IMR-90 (cell line): ENCODE results near the gene KATNB1. TPM values are rescaled to one million over a fixed set of nuclear protein-coding genes. Genes with fewer than 3 reads are reported as not detected.
A peak's percentile ranks its signal among the peaks of the same experiment; 100 is the strongest.

Experiments used
- ATAC-seq: fragments of 200-7000 bp; cut with Tn5 transposase; 2 replicates; pipeline ENCODE4 v1.9.1; 2020; ENCODE audit warnings: low read depth, mild to moderate bottlenecking, moderate library complexity
- BruUV-seq: library from RNA; stranded (reverse); fragments of 400-500 nt; replicated peaks from 2 replicates; lab custom pipeline; 2021; lab: Mats Ljungman, UMichigan
- CTCF ChIA-PET: fragments of 300-600 bp; formaldehyde crosslinking; extraction: SDS; loops from one replicate; lab custom pipeline; 2021; ENCODE audit warnings: antibody characterized with exemption; lab: Yijun Ruan, JAX
- POLR2A ChIA-PET: fragments of 300-600 bp; sonication (Branson Sonifier 250); formaldehyde crosslinking; loops from one replicate; lab custom pipeline; 2022; ENCODE audit warnings: antibody characterized with exemption; ENCODE audit not compliant: unreplicated experiment; lab: Charles Lee
- DNase-seq: peaks from one replicate; pipeline ENCODE4 v3.0.0; 2013
- H2AFZ ChIP-seq: replicated peaks from 2 replicates; pipeline ENCODE3; 2013; ENCODE audit warnings: low read length, mild to moderate bottlenecking; ENCODE audit not compliant: poor library complexity
- H2AK5ac ChIP-seq: 2 replicates; pipeline ENCODE4 v1.6.1; 2013; ENCODE audit warnings: low read depth, low read length, inconsistent platforms
- H2AK9ac ChIP-seq: replicated peaks from 2 replicates; pipeline ENCODE3; 2013; ENCODE audit warnings: mild to moderate bottlenecking, low read depth, low read length, moderate library complexity; ENCODE audit not compliant: poor library complexity
- H2BK120ac ChIP-seq: 2 replicates; pipeline ENCODE4 v1.6.1; 2013; ENCODE audit warnings: low read depth, low read length, inconsistent platforms
- H2BK15ac ChIP-seq: 3 replicates; pipeline ENCODE4 v1.6.1; 2013; ENCODE audit warnings: low read depth, low read length, inconsistent platforms
- H2BK20ac ChIP-seq: 2 replicates; pipeline ENCODE4 v1.6.1; 2013; ENCODE audit warnings: low read depth, mild to moderate bottlenecking, inconsistent platforms, low read length, moderate library complexity
- H2BK5ac ChIP-seq: 2 replicates; pipeline ENCODE4 v1.6.1; 2013; ENCODE audit warnings: mild to moderate bottlenecking, low read depth, low read length, inconsistent platforms; ENCODE audit not compliant: poor library complexity, severe bottlenecking
- H3K14ac ChIP-seq: replicated peaks from 2 replicates; pipeline ENCODE4 v1.6.1; 2013; ENCODE audit warnings: low read depth, low read length, inconsistent platforms
- H3K18ac ChIP-seq: 2 replicates; pipeline ENCODE4 v1.6.1; 2013; ENCODE audit warnings: low read depth, low read length, control low read depth
- H3K23ac ChIP-seq: 2 replicates; pipeline ENCODE4 v1.6.1; 2013; ENCODE audit warnings: low read depth, low read length, inconsistent platforms
- H3K27ac ChIP-seq: 2 replicates; pipeline ENCODE4 v1.5.1; 2013; ENCODE audit warnings: mild to moderate bottlenecking, control low read depth, low read length; ENCODE audit not compliant: insufficient read depth
- H3K27me3 ChIP-seq: 2 replicates; pipeline ENCODE4 v1.6.1; 2013; ENCODE audit warnings: low read length; ENCODE audit not compliant: control insufficient read depth, insufficient read depth
- H3K36me3 ChIP-seq: 2 replicates; pipeline ENCODE4 v1.6.1; 2013; ENCODE audit warnings: low read length, mixed read lengths; ENCODE audit not compliant: control insufficient read depth, insufficient read depth
- H3K4ac ChIP-seq: 2 replicates; pipeline ENCODE4 v1.6.1; 2013; ENCODE audit warnings: low read depth, low read length, inconsistent platforms
- H3K4me1 ChIP-seq: 2 replicates; pipeline ENCODE4 v1.6.1; 2013; ENCODE audit warnings: low read length, mixed read lengths; ENCODE audit not compliant: control insufficient read depth, insufficient read depth
- H3K4me2 ChIP-seq: 2 replicates; pipeline ENCODE4 v1.6.1; 2013; ENCODE audit warnings: low read depth, mild to moderate bottlenecking, control low read depth, low read length, moderate library complexity
- H3K4me3 ChIP-seq: 2 replicates; pipeline ENCODE4 v1.5.1; 2013; ENCODE audit warnings: low read depth, mild to moderate bottlenecking, control low read depth, low read length, moderate library complexity; ENCODE audit not compliant: insufficient read depth
- H3K56ac ChIP-seq: 2 replicates; pipeline ENCODE4 v1.6.1; 2013; ENCODE audit warnings: low read length, inconsistent platforms; ENCODE audit not compliant: insufficient read depth; ENCODE audit errors: extremely low read depth
- H3K79me1 ChIP-seq, 2 experiments: 2 replicates each; pipeline ENCODE4 v1.6.1; 2013; ENCODE audit warnings: low read length in 2 of 2, inconsistent platforms in 1 of 2, low read depth in 1 of 2
- H3K9ac ChIP-seq: 2 replicates; pipeline ENCODE4 v1.6.1; 2013; ENCODE audit warnings: low read depth, low read length, control low read depth
- H3K9me1 ChIP-seq: 2 replicates; pipeline ENCODE4 v1.6.1; 2013; ENCODE audit warnings: low read length, inconsistent platforms; ENCODE audit not compliant: insufficient read depth
- H3K9me3 ChIP-seq: 2 replicates; pipeline ENCODE4 v1.6.1; 2013; ENCODE audit warnings: low read length; ENCODE audit not compliant: control insufficient read depth, insufficient read depth
- H4K20me1 ChIP-seq: 2 replicates; pipeline ENCODE4 v1.6.1; 2013; ENCODE audit warnings: low read length, inconsistent platforms; ENCODE audit not compliant: insufficient read depth
- H4K5ac ChIP-seq: 2 replicates; pipeline ENCODE4 v1.6.1; 2013; ENCODE audit warnings: mild to moderate bottlenecking, low read depth, low read length, control low read depth
- H4K8ac ChIP-seq, 2 experiments: 2 replicates each; pipeline ENCODE4 v1.6.1; 2013; ENCODE audit warnings: low read depth in 2 of 2, low read length in 2 of 2, control low read depth in 1 of 2, inconsistent platforms in 1 of 2
- H4K91ac ChIP-seq: 2 replicates; pipeline ENCODE4 v1.6.1; 2013; ENCODE audit warnings: low read depth, low read length, inconsistent platforms; ENCODE audit not compliant: insufficient read depth
- BHLHE40 ChIP-seq: fragments of 150-350 bp; IDR thresholded peaks from 2 replicates; pipeline ENCODE4 v1.6.1; 2016; ENCODE audit warnings: mild to moderate bottlenecking, low read depth, low read length
- CTCF ChIP-seq: conservative IDR thresholded peaks from 2 replicates; pipeline ENCODE4 v1.5.1; 2012; ENCODE audit warnings: mild to moderate bottlenecking, low read depth, low read length, improper control_type of control experiment
- FOS ChIP-seq: fragments of 150-350 bp; IDR thresholded peaks from 2 replicates; pipeline ENCODE4 v1.6.1; 2016; ENCODE audit warnings: low read depth, low read length
- WGBS, 2 experiments: methylation state at CpG; one replicate each; pipeline versions ENCODE4 v1.1.5 to v1.1.7; 2013; ENCODE audit warnings: missing lambda C conversion rate in 2 of 2; ENCODE audit not compliant: insufficient read length in 1 of 2; ENCODE audit errors: extremely low coverage in 2 of 2; 5-methylcytosine and 5-hydroxymethylcytosine counted together
- dilution Hi-C: fragments of 300-500 bp; cut with HindIII; formaldehyde crosslinking; loops from one replicate; pipeline ENCODE4 v1.14.3; 2018; ENCODE audit warnings: low sequenced_read_pairs; ENCODE audit not compliant: unreplicated experiment
- in situ Hi-C: fragments of 300-500 bp; cut with MboI; formaldehyde crosslinking; loops from 3 replicates; pipeline ENCODE4 v1.14.3; 2019; ENCODE audit warnings: low sequenced_read_pairs, inconsistent platforms, mixed read lengths
- intact Hi-C: fragments of 100-400 bp; cut with micrococcal nuclease; formaldehyde crosslinking; loops from 2 replicates; pipeline ENCODE4 v1.10.0; 2022
- polyA plus RNA-seq, 3 experiments: library from polyadenylated mRNA; depleted of rRNA; stranded (reverse); fragments of >200 nt; gene quantifications; 2 replicates each; pipeline ENCODE4 v1.2.3, GENCODE V29; 2012; ENCODE audit warnings: low replicate concordance in 1 of 3
- total RNA-seq: library from RNA; depleted of rRNA; stranded (reverse); fragments of >200 nt; gene quantifications from 2 replicates; pipeline ENCODE4 v1.2.3, GENCODE V29; 2012

Gene KATNB1
- total and polyA plus RNA-seq, 2 of the 4 experiments (the other 2 are of a cell fraction), result 10.9 to 23.5 TPM

- peaks cover 13% of the 10 kb centered on the region; the same call in 1 of the 2 replicates for H3K9me1 ChIP-seq
- H2AK9ac ChIP-seq, result no peak overlapping the region
- H2BK20ac ChIP-seq, result no peak overlapping the region
- H3K27ac ChIP-seq, result no peak overlapping the region
- intact Hi-C loops (no loop called here), in situ Hi-C loops (no loop called here), dilution Hi-C loops (no loop called here)
- DNase-seq (peak; percentile 43), ATAC-seq (no peak; the same call in 1 of the 2 replicates)
- peaks cover 29% of the 10 kb centered on the region for H3K36me3 ChIP-seq
- peaks cover 20% of the 10 kb centered on the region; the same call in 1 of the 2 replicates for H4K20me1 ChIP-seq
- H3K56ac ChIP-seq, result no peak overlapping the region
- H2BK120ac ChIP-seq, result no peak overlapping the region
- no peaks in the 10 kb centered on the region for H3K9me3 ChIP-seq
- H3K4ac ChIP-seq, result 0 out of 2 replicates have a peak overlapping the region, but pooled peaks have one; percentile 13
- no peak overlapping the region for H4K8ac ChIP-seq
- no peak overlapping the region for H2BK5ac ChIP-seq
- H3K4me1 ChIP-seq, result peaks cover 2% of the 10 kb centered on the region; the same call in 1 of the 2 replicates
- no peak overlapping the region for H3K4me2 ChIP-seq
- H4K91ac ChIP-seq, result no peak overlapping the region
- peak; percentile 66 for TF ChIP-seq BHLHE40
- peak; percentile 8; the same call in 1 of the 2 replicates for TF ChIP-seq FOS
- no peak for TF ChIP-seq CTCF
- no peak overlapping the region for H3K14ac ChIP-seq
- ChIA-PET CTCF (interaction anchor here (0.9 to 1.3 kb wide), 3 partner anchors 9 to 82 kb away, joined by 3 to 4 read pairs (median 4); no protein-coding TSS in a partner anchor), POLR2A (no interaction called here)
- H3K79me1 ChIP-seq, result peaks cover 21 to 63% of the 10 kb centered on the region in 2 experiments
- H3K9ac ChIP-seq, result no peak overlapping the region
- BruUV-seq, result no TSS peak
- no peak overlapping the region for H3K23ac ChIP-seq
- 89% methylated on average over 4 of the region's 10 CpGs; no CpG with 5 or more reads in 1 of the 2 experiments for WGBS, 2 experiments
- H3K27me3 ChIP-seq, result no peaks in the 10 kb centered on the region
- no peak overlapping the region for H3K18ac ChIP-seq
- 0 out of 2 replicates have a peak overlapping the region, but pooled peaks have one; percentile 2 for H2AK5ac ChIP-seq
- H2BK15ac ChIP-seq, result no peak overlapping the region
- no peak overlapping the region for H3K4me3 ChIP-seq
- H2AFZ ChIP-seq, result no peak overlapping the region
- H4K5ac ChIP-seq, result no peak overlapping the region
Measured at GRCh38 chr16:57781741-57782606, 46.4 kb downstream of the KATNB1 start.
